Right cardiac atrium (tissue), 5 donors: ENCODE results near the gene WDR33. TPM values are rescaled to one million over a fixed set of nuclear protein-coding genes. Genes with fewer than 3 reads are reported as not detected.
"Not testable (repeated sequence)": the region's sequence is repeated elsewhere in the genome, so short reads cannot be mapped to it uniquely, and the experiment has no call there.

ENCODE experiments used
- ATAC-seq, 2 donors: fragments of 200-7000 bp; cut with Tn5 transposase; one replicate each; pipeline versions ENCODE4 v1.8.0 to v1.9.1; 2020; ENCODE audit warnings: moderate library complexity in 2 of 2, mild to moderate bottlenecking in 1 of 2
- DNase-seq, 3 donors: peaks; one replicate each; pipeline ENCODE4 v3.0.0-alpha.2; 2020
- H3K27ac ChIP-seq: one replicate; pipeline ENCODE4 v1.5.1; 2013; ENCODE audit warnings: mild to moderate bottlenecking, low read length, control low read depth, moderate library complexity
- H3K27me3 ChIP-seq: one replicate; pipeline ENCODE4 v1.6.1; 2013; ENCODE audit not compliant: control insufficient read depth, insufficient read depth
- H3K4me1 ChIP-seq: one replicate; pipeline ENCODE4 v1.6.1; 2013; ENCODE audit warnings: low read length; ENCODE audit not compliant: control insufficient read depth, insufficient read depth
- H3K4me3 ChIP-seq: one replicate; pipeline ENCODE4 v1.5.1; 2013; ENCODE audit warnings: low read length, control low read depth
- H3K9me3 ChIP-seq: one replicate; pipeline ENCODE4 v1.6.1; 2013; ENCODE audit warnings: low read length; ENCODE audit not compliant: control insufficient read depth
- whole genome bisulfite sequencing: extraction: QIAGEN DNeasy Blood & Tissue Kit; methylation state at CpG from one replicate; pipeline ENCODE4 v1.1.7; 2013; 5-methylcytosine and 5-hydroxymethylcytosine counted together
- intact Hi-C, 4 donors: fragments of 100-400 bp; cut with DNase I; formaldehyde crosslinking; loops; one replicate each; pipeline versions ENCODE4 v1.11.0 to v1.14.0; 2022 to 2023
- polyA plus RNA-seq: library from polyadenylated mRNA; stranded (reverse); fragments of 200-250 nt; gene quantifications from one replicate; pipeline ENCODE4 v1.2.3, GENCODE V29; 2013
- total RNA-seq, 4 donors: library from RNA; stranded (reverse); fragmentation: NEBNext Ultra II Directional; extraction: Animal tissue kit (Norgen Biotek cat#: 25700); gene quantifications; one replicate each; pipeline ENCODE4 v1.2.1, GENCODE V29; 2021
- donor health status: healthy with polysubstance abuse.
- donor health status: DM: no; HTN: yes; CAD: no.
- donor health status: DM: no; HTN: no; CAD: no.
- donor health status: DM: no; HTN: yes; CAD: no; lungs with severe emphysema.
- donor health status: DM: yes; HTN: yes; CAD: no.

WDR33 gene
- total and polyA plus RNA-seq, 5 donors, result 12.7 to 45.7 (median 40.9) TPM

DNA sequence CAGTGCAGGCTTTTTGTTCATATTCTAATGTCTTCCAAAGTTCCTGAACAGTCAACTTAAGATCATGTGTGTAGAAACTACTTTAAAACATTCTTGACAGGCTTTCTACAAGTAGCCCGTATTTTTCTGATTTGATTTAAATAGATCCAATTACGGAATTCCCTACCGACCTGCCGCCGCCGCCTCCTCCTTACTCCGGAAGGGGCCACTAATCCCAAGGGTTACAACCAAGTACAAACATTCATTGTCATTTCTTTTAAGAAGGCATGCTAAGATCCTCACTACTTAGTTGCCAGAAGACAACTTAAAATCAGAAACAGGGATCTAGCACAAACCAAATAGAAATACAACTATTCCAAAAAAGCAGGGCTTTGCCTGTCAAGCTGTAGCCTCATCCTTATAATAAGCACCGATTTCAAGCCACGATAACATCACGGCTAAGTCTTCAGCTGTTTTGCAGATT is 784 bp downstream of the WDR33 start:
- under 1% methylated on average over 10 of the region's 10 CpGs for WGBS

DNA sequence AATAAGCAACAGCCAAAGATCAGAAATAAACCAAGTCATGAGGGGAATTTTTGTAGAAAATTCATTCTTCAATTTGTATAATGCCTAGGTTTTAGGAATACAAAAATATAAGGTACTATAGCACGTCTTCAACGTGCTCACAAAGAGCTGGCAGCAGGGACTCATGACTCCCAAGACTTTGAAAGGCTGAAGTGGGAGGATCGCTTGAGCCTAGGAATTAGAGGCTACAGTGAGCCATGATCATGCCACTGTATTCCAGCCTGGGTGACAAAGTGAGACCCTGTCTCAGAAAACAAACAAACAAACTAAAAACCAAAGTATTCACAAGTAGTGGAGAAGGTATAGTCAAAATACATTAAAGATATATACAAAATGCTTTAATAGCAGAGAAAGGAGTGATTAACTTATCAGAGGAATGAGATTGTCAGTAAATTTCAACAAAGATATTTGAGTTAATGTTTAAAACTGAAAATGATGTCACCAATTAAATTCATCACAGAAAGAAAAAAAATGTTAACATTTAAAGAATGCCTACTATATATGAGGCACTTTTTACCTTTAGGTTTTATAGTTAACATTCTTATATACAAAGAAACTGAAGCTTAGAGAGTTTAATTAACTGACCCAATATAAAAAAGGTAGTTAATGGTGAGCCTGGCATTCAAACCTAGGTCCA is 3.2 kb downstream of the WDR33 start:
- no peaks in the 10 kb centered on the region for H3K9me3 ChIP-seq
- no peaks in the 10 kb centered on the region for H3K27me3 ChIP-seq
- no peak overlapping the region for H3K27ac ChIP-seq
- ATAC-seq (no peak), DNase-seq (no peak)
- 68% methylated on average over 3 of the region's 3 CpGs for WGBS
- no peak overlapping the region for H3K4me3 ChIP-seq
- intact Hi-C loops, result no loop called here
- H3K4me1 ChIP-seq, result peaks cover 4% of the 10 kb centered on the region

More for the DNA sequence above, 784 bp downstream of the WDR33 start:
- no peaks in the 10 kb centered on the region for H3K9me3 ChIP-seq
- peak overlapping the region; percentile 90 for H3K27ac ChIP-seq
- peaks cover 4% of the 10 kb centered on the region for H3K4me1 ChIP-seq
- intact Hi-C loops, result no loop called here
- H3K4me3 ChIP-seq, result peak overlapping the region; percentile 84
- DNase-seq (no peak), ATAC-seq (peak in 1 of 2 donors; percentile 24)
- no peaks in the 10 kb centered on the region for H3K27me3 ChIP-seq

DNA sequence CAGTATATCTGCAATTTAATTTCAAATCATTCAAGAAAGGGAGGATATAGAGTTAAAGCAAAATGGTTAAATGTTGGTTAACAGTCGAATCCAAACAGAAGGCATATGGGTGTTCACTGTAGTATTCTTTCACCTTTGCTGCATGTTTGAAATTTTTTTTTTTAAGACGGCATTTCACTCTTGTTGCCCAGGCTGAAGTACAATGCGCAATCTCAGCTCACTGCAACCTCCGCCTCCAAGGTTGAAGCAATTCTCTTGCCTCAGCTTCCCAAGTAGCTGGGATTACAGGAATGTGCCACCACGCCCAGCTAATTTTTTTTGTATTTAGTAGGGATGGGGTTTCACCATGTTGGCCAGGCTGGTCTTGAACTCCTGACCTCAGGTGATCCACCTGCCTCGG is 4.1 kb downstream of the WDR33 start:
- whole genome bisulfite sequencing, result 78% methylated on average over 6 of the region's 6 CpGs
- H3K27ac ChIP-seq, intact Hi-C loops: not testable (repeated sequence)

DNA sequence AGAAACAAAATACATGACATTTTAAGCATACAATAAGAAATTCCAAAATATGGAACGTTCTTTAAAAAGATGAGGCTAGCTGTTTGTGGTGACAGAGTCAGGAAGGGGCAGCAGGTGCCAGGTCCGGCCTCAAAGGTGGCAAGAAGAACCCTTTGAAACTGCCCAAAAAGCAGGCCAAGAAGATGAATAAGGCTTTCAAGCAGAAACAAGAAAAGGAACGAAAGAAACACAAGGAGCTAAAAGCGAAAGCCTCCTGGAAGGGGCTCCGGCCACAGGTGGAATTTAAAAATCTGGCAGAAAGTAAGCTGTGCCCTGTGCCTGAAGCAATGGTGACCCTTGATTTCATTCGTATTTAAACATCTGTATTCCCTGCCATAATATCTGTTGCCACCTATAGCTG is 5.5 kb downstream of the WDR33 start:
- Histone ChIP-seq H3K4me3 (no peak overlapping the region), H3K4me1 (peaks cover 6% of the 10 kb centered on the region), H3K27ac (no peak overlapping the region), H3K9me3 (no peaks in the 10 kb centered on the region), H3K27me3 (no peaks in the 10 kb centered on the region)
- DNase-seq (no peak), ATAC-seq (no peak)
- 79% methylated on average over 6 of the region's 6 CpGs for WGBS
- intact Hi-C loops, result no loop called here

More for the DNA sequence above, 4.1 kb downstream of the WDR33 start:
- not testable (repeated sequence) for H3K9me3 ChIP-seq, H3K27me3 ChIP-seq, ATAC-seq, H3K4me1 ChIP-seq, DNase-seq, H3K4me3 ChIP-seq

DNA sequence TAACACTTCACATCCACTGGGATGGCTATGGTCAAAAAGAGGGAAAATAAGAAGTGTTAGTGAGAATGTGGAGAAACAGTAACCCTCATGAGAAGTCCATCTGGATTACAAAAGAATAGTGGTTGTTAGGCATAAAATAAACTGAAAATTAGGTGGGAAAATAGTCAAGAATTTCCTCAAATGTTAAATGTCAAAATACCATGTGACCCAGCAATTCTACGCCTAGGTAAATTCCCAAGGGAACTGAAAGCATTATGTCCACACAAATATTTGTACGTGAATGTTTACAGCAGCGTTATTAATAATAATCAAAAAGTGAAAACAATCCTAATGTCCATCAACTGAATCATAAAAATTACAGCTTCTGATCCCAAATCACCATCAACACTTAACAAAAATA is 11.0 kb downstream of the WDR33 start:
- Histone ChIP-seq H3K9me3 (no peaks in the 10 kb centered on the region), H3K27me3 (no peaks in the 10 kb centered on the region), H3K4me1 (peaks cover 7% of the 10 kb centered on the region), H3K4me3 (no peak overlapping the region), H3K27ac (no peak overlapping the region)
- ATAC-seq, result no peak
- intact Hi-C loops, result no loop called here
- 76% methylated on average over 3 of the region's 3 CpGs for WGBS
- no peak for DNase-seq

DNA sequence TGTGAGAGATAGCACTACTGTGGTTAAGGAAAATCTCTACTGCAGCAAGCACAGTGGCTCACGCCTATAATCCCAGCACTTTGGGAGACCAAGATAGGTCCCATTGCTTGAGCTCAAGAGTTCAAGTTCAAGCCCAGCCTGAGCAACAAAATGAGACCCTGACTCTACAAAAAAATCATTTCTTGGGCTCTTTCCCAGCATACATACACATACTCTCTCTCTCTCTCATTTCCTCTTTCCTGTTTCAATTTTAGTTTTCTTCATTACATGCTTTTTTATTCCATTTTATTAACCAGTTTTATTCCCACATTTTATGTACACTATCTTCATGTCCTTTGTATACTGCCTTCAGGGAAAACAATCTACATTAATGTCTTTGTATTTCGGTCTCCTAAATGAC is 14.6 kb downstream of the WDR33 start:
- Histone ChIP-seq H3K27ac (no peak overlapping the region), H3K4me1 (peaks cover 9% of the 10 kb centered on the region), H3K4me3 (no peak overlapping the region), H3K27me3 (no peaks in the 10 kb centered on the region), H3K9me3 (no peaks in the 10 kb centered on the region)
- intact Hi-C loops, result no loop called here
- no peak for ATAC-seq
- DNase-seq, result no peak
- WGBS, result 82% methylated on average over 2 of the region's 2 CpGs

DNA sequence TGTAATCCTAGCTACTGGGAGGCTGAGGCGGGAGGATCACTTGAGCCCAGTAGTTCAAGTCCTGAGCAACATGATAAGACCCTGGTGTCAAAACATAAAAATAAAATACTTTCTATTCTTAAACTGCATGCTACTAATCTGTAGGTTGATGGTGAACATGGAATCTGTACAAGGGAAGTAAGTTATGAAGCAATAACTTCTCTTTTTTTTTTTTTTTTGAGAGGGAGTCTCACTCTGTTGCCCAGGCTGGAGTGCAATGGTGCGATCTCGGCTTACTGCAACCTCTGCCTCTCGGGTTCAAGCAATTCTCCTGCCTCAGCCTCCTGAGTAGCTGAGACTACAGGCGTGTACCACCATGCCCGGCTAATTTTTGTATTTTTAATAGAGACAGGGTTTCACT is 16.1 kb downstream of the WDR33 start:
- H3K27ac ChIP-seq, H3K4me1 ChIP-seq, H3K9me3 ChIP-seq, DNase-seq, intact Hi-C loops, H3K27me3 ChIP-seq, ATAC-seq, H3K4me3 ChIP-seq: not testable (repeated sequence)
- 90% methylated on average over 6 of the region's 6 CpGs for WGBS

DNA sequence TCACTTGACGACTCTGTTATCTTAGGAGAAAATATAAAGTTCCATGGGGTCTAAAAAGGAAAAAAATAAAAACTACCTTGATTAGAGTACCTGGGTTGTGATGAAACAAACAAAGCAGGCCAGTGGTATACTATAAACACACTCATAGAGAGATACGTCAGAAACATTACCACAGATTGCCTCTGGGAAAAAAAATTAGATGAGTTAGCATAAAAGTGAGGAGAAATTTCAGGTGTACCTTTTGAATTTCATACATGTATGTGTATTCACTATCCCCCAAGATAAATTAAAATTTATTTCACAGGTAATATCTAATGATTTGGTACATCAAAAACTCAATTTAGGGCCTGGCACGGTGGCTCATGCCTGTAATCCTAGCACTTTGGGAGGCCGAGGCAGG is 18.2 kb downstream of the WDR33 start:
- 89% methylated on average over 4 of the region's 4 CpGs for WGBS
- Histone ChIP-seq H3K4me1 (peaks cover 8% of the 10 kb centered on the region), H3K27ac (no peak overlapping the region), H3K4me3 (no peak overlapping the region), H3K9me3 (no peaks in the 10 kb centered on the region), H3K27me3 (no peaks in the 10 kb centered on the region)
- intact Hi-C loops, result no loop called here
- DNase-seq (no peak), ATAC-seq (no peak)

DNA sequence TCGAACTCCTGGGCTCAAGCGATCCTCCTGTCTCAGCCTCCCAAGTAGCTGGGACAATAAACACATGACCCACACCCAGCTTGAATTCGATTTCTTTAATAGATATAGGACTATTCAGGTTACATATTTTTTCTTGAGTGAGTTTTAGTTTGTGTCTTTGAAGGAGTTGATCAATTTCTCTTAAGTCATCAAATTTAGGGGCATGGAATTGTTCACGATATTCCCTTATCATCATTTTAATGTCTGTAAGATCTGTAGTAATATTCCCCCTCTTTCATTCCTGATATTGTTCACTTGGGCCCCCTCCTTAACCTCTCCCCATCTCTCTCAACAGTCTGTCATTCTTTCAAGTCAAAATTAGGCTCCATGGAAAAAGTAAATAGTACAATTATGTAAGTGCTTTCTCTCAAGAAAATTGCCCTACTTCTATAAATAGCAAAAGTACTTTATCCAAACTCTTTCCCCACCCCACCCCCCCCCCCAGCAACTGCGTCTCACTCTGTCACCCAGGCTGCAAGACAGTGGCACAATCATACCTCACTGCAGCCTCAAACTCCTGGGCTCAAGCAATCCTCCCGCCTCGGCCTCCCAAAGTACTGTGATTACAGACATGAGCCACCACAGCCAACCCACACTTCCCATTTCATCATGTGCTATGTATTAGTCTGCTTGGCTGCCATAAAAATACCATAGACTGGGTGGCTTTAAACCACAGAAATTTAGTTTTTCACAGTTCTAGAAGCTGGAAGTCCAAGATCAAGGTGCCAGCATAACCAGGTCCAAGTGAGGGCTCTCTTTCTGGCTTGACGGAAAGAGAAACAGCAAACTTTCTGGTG is 20.1 kb downstream of the WDR33 start:
- no peaks in the 10 kb centered on the region for H3K9me3 ChIP-seq
- WGBS, result 87% methylated on average over 8 of the region's 8 CpGs
- H3K4me1 ChIP-seq, result peaks cover 4% of the 10 kb centered on the region
- no peak overlapping the region for H3K4me3 ChIP-seq
- DNase-seq (no peak), ATAC-seq (peak in 1 of 2 donors; percentile 31)
- no peak overlapping the region for H3K27ac ChIP-seq
- H3K27me3 ChIP-seq, result no peaks in the 10 kb centered on the region
- intact Hi-C loops, result no loop called here

DNA sequence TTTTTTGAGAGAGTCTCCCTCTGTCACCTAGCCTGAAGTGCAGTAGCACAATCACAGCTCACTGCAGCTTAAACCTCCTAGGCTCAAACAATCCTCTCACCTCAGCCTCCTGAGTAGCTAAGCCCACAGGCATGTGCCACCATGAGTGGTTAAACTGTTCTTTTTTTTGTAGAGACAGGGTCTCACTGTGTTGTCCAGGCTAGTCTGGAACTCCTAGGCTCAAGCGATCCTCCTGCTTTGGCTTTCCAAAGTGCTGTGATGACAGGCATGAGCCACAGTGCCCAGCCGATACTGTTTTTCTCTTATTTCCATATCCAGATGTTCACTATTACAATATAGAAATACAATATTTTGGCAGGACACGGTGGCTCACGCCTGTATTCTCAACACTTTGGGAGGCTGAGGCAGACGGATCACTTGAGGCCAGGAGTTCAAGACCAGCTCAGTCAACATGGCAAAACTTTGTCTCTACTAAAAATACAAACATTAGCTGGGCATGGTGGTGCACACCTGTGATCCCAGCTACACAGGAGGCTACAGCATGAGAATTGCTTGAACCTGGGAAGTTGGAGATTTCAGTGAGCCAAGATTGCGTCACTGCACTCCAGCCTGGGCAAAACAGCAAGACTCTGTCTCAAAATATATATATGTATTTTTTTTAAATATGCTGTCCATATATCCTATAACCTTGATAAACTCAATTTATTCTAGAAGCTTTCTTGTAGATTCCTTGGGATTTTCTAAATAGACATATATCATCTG is 24.7 kb downstream of the WDR33 start:
- 98% methylated on average over 6 of the region's 6 CpGs for WGBS
- intact Hi-C loops, result no loop called here
- no peaks in the 10 kb centered on the region for H3K27me3 ChIP-seq

More for the DNA sequence above, 24.7 kb downstream of the WDR33 start:
- no peaks in the 10 kb centered on the region for H3K9me3 ChIP-seq
- no peak overlapping the region for H3K27ac ChIP-seq
- no peak overlapping the region for H3K4me3 ChIP-seq
- ATAC-seq (no peak), DNase-seq (no peak)
- H3K4me1 ChIP-seq, result no peaks in the 10 kb centered on the region
